Skeletal muscle cell (primary cell): ENCODE measurements around the gene SDCBP2.

Experiments
- DNase-seq: peaks from one replicate; pipeline ENCODE4 v3.0.0-alpha.2; 2010; ENCODE audit warnings: low read depth
- H3K4me3 ChIP-seq: 2 replicates; pipeline ENCODE4 v1.5.1; 2011; ENCODE audit warnings: low read depth, mild to moderate bottlenecking, control low read depth, low read length, moderate library complexity

SDCBP2 gene

GRCh38 chr20:1319051-1319450 lies 9.9 kb downstream of the SDCBP2 start:
- no peak overlapping the region for H3K4me3 ChIP-seq
- no peak for DNase-seq

GRCh38 chr20:1317545-1318255 lies 11.2 kb downstream of the SDCBP2 start:
- no peak overlapping the region for H3K4me3 ChIP-seq
- DNase-seq: no peak

- DNase-seq: no peak
- no peak overlapping the region for H3K4me3 ChIP-seq
Measured at GRCh38 chr20:1315804-1316203, 13.1 kb downstream of the SDCBP2 start.

GRCh38 chr20:1313236-1313964 lies 15.5 kb downstream of the SDCBP2 start:
- DNase-seq: no peak
- peak overlapping the region; percentile 40 for H3K4me3 ChIP-seq

- H3K4me3 ChIP-seq: no peak overlapping the region
- no peak for DNase-seq
Measured at GRCh38 chr20:1312904-1313235, 16.1 kb downstream of the SDCBP2 start.

- DNase-seq: no peak
- no peak overlapping the region for H3K4me3 ChIP-seq
Measured at GRCh38 chr20:1312308-1312707, 16.6 kb downstream of the SDCBP2 start.

GRCh38 chr20:1310506-1311190 lies 18.3 kb downstream of the SDCBP2 start:
- DNase-seq: no peak
- H3K4me3 ChIP-seq: no peak overlapping the region

GRCh38 chr20:1310071-1310470 lies 18.9 kb downstream of the SDCBP2 start:
- DNase-seq: no peak
- H3K4me3 ChIP-seq: no peak overlapping the region

- DNase-seq: no peak
- H3K4me3 ChIP-seq: no peak overlapping the region
Measured at GRCh38 chr20:1309439-1309847, 19.5 kb downstream of the SDCBP2 start.

- H3K4me3 ChIP-seq: no peak overlapping the region
- DNase-seq: no peak
Measured at GRCh38 chr20:1308702-1309095, 20.2 kb downstream of the SDCBP2 start.

- no peak overlapping the region for H3K4me3 ChIP-seq
- DNase-seq: no peak
Measured at GRCh38 chr20:1308067-1308701, 20.8 kb downstream of the SDCBP2 start.

GRCh38 chr20:1307571-1307971 lies 21.4 kb downstream of the SDCBP2 start:
- H3K4me3 ChIP-seq: no peak overlapping the region
- DNase-seq: no peak

- no peak for DNase-seq
- H3K4me3 ChIP-seq: no peak overlapping the region
Measured at GRCh38 chr20:1307171-1307570, 21.8 kb downstream of the SDCBP2 start.

- H3K4me3 ChIP-seq: no peak overlapping the region
- no peak for DNase-seq
Measured at GRCh38 chr20:1306316-1307135, 22.4 kb downstream of the SDCBP2 start.

GRCh38 chr20:1305712-1306111 lies 23.2 kb downstream of the SDCBP2 start:
- H3K4me3 ChIP-seq: no peak overlapping the region
- no peak for DNase-seq

GRCh38 chr20:1304710-1305515 lies 24.0 kb downstream of the SDCBP2 start:
- no peak for DNase-seq
- H3K4me3 ChIP-seq: no peak overlapping the region

- H3K4me3 ChIP-seq: no peak overlapping the region
- DNase-seq: no peak
Measured at GRCh38 chr20:1302685-1303541, 26.0 kb downstream of the SDCBP2 start.

- DNase-seq: no peak
Measured at GRCh38 chr20:1301031-1301529, 27.9 kb downstream of the SDCBP2 start.

More at GRCh38 chr20:1301031-1301529, 27.9 kb downstream of the SDCBP2 start:
- no peak overlapping the region for H3K4me3 ChIP-seq
